ENCODE data around the gene ETNPPL.

DNA sequence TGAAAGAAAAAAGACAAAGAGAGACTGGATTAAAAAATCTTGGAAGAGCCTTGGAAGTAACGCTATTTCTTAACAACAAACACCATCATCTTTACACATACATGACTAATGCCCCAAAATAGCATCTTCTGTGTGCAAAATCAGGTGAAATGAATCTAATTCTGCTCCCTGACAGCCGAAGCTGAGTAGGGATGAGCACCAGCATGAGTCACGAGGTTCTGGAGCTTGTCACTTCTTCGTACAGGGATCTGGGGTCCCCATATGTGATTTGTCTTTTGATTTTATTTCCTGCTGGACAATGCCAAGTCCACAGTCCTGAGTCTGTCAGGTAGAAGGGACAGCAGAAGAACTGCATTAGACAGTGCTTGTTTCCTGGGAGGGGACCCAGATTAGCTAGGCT lies 56.6 kb downstream of the ETNPPL start:
- TF ChIP-seq SIN3A (IDR thresholded peaks at IDR 0.05; ENCODE audit: borderline replicate concordance, insufficient read depth, low read length) (no peak), POLR2AphosphoS5 (IDR thresholded peaks at IDR 0.05; ENCODE audit: low read depth, low read length) (no peak), TAF1 (IDR thresholded peaks at IDR 0.05; ENCODE audit: borderline replicate concordance, insufficient read depth, low read length) (no peak), FOXP2 (optimal IDR thresholded peaks at IDR 0.05; ENCODE audit: borderline replicate concordance, extremely low read depth, extremely low read length, insufficient read depth) (no peak)
- TF ChIP-seq, protein P1, sequence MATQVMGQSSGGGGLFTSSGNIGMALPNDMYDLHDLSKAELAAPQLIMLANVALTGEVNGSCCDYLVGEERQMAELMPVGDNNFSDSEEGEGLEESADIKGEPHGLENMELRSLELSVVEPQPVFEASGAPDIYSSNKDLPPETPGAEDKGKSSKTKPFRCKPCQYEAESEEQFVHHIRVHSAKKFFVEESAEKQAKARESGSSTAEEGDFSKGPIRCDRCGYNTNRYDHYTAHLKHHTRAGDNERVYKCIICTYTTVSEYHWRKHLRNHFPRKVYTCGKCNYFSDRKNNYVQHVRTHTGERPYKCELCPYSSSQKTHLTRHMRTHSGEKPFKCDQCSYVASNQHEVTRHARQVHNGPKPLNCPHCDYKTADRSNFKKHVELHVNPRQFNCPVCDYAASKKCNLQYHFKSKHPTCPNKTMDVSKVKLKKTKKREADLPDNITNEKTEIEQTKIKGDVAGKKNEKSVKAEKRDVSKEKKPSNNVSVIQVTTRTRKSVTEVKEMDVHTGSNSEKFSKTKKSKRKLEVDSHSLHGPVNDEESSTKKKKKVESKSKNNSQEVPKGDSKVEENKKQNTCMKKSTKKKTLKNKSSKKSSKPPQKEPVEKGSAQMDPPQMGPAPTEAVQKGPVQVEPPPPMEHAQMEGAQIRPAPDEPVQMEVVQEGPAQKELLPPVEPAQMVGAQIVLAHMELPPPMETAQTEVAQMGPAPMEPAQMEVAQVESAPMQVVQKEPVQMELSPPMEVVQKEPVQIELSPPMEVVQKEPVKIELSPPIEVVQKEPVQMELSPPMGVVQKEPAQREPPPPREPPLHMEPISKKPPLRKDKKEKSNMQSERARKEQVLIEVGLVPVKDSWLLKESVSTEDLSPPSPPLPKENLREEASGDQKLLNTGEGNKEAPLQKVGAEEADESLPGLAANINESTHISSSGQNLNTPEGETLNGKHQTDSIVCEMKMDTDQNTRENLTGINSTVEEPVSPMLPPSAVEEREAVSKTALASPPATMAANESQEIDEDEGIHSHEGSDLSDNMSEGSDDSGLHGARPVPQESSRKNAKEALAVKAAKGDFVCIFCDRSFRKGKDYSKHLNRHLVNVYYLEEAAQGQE (IDR thresholded peaks at IDR 0.05; ENCODE audit: insufficient read depth in 1 of 2, low read depth in 2 of 2, low read length in 2 of 2), result no peak

All from PFSK-1 (cell line).